ENCODE measurements around the gene CEP95.
A peak's percentile ranks its signal among the peaks of the same experiment; 100 is the strongest.

CEP95 gene

GRCh38 chr17:64520359-64520758, 13.6 kb downstream of the CEP95 start:
- DNase-seq (ENCODE audit: low spot score), result no peak

- no peak for DNase-seq (ENCODE audit: low spot score)
Measured at GRCh38 chr17:64527914-64528313, 21.1 kb downstream of the CEP95 start.

DNA sequence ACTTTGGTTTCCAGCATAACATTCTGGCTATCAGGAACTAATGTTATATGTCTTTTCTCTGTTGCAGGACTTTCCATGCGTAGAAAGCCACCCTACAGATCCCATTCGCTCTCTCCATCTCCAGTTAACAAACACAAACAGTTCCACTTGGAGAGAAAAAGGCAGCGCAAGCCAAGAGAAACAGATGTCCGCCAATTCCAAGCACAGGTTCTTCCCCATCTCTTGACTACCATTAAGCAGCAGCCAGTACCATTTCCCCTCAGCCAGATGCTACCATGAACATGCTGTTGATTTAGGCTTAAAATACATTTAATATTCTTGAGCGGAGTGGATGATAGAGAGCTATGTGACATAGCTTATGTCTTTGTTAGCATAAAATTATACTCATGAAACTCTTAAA, 22.4 kb downstream of the CEP95 start:
- DNase-seq (ENCODE audit: low spot score), result no peak

DNA sequence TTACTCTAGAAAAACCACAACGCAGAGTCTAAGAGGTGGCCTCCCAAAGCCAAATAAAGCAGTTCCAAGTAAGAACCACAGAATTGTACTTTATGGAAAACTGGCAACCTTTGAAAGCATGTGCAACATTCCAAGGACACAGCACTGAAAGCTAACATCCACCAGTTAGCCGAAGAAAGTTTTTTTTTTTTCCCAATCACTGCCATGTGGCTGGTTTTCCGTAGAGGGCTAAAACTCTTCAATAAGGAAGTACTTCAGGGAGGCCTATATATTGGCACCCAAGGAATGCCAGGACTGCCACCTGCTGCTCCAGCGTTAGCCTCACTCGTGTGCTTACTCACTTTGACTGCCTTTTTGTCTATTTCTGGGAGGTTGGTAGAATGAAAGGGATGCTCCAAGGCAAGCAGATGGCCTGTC, 25.2 kb downstream of the CEP95 start:
- peak; percentile 52 for DNase-seq (ENCODE audit: low spot score)

GRCh38 chr17:64532409-64532808, 25.6 kb downstream of the CEP95 start:
- no peak for DNase-seq (ENCODE audit: low spot score)

- no peak for DNase-seq (ENCODE audit: low spot score)
Measured at GRCh38 chr17:64533784-64534183, 27.0 kb downstream of the CEP95 start.

DNA sequence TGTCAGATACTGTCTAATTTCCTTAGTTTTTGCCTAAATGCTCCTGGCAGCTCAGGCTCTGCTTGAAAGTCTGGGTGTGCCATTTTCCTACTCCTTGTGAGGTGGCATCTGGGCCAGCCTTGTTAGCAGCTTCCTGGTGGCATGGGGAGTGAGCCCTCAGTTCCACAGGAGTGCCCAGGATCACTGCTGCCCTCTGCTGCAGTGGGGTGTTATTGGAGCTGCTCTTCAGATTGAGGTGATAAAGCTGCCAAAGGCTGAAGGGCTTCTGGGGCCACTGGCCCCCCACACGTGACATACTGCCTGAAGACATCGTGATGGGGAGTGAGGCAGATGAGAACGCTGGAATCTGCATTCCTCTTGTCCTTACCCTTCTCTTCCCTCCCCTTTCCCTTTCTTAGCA, 27.4 kb downstream of the CEP95 start:
- peak; percentile 11 for DNase-seq (ENCODE audit: low spot score)

DNA sequence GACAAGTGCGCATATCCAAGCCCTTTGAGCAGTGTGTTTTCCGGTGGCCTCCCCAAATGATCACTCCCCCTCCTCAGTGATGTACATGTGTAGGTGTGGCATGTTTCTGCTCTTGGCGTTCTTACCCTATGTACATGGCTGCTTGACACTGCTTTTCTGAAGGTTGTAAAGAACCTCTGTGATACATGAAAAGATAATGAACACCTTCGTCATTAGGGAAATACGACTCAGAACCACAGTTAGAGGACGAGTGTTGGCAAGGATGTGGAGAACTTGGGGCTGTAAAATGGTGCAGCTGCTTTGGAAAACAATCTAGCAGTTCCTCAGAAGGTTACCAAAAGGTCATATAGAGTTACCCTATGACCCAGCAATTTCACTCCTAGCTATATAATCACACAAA, 28.6 kb downstream of the CEP95 start:
- DNase-seq (ENCODE audit: low spot score), result no peak

DNA sequence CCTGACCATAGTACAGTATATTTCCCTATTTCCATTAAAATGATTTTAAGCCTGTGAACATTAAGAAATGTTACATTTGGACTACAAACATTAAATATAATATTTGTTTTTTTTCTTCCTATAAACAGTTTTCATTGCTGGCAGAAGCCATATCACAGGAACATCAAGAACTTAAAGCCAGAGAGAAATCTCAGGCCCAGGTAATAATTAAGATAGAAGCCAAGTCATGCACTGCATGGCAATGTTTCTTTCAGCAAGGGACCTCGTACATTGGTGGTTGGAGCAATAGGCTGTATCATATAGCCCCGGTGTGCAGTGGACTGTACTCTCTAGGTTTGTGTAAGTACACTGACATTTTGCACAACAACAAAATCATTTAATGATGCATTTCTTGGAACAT, 30.1 kb downstream of the CEP95 start:
- DNase-seq (ENCODE audit: low spot score), result no peak

- no peak for DNase-seq (ENCODE audit: low spot score)
Measured at GRCh38 chr17:64537488-64537887, 30.7 kb downstream of the CEP95 start.

DNA sequence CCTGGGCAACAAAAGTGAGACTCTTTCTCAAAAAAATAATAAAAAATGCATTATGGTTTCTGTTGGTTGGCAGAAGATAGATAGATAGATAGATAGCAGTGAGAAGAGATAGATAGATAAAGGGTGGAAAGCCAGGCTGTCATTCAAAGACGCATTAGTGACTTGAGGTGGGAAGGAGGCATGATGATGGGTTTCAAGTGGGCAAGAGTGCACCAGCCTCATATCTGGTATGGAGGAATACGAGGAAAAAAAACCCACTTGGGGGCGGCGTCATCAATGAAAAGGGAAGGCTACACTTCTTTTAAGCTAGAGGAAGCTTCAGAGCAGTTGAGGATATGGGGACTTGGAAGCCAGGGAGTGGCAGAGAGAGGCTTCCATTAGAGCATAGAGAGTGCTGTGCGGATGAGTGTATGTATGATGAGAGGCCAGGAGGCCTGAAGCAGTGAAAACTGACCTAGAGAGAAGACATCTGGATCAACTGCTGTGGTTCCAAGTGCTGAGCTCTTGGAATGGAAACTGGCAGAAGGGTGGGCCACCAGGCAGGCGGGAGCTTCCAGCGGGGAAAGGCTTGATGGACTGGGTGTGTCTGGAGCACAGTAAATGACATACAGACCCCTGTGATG, 31.8 kb downstream of the CEP95 start:
- DNase-seq (ENCODE audit: low spot score), result no peak

GRCh38 chr17:64540118-64540776, 33.5 kb downstream of the CEP95 start:
- DNase-seq (ENCODE audit: low spot score), result no peak

DNA sequence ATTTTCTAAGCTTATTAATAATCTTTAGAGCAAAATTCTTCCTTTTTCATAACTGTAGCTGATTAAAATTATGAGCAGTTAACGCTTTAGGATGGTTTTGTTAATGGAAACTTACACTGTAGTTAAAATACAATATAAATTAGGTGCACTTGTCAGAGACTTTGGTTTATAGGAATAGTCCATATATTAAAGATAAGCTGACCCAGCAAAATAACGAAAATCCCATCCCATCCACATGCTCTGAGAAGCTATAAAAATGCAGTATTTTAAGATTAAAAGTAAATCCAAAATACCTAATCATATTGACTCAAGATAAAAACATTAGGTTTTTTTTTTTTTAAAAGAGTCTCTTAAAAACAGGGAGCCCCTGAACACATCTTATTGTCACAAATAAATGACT, 38.0 kb downstream of the CEP95 start:
- DNase-seq (ENCODE audit: low spot score), result no peak

GRCh38 chr17:64546716-64547115, 39.9 kb downstream of the CEP95 start:
- DNase-seq (ENCODE audit: low spot score), result no peak

GRCh38 chr17:64547319-64547718, 40.5 kb downstream of the CEP95 start:
- no peak for DNase-seq (ENCODE audit: low spot score)

DNA sequence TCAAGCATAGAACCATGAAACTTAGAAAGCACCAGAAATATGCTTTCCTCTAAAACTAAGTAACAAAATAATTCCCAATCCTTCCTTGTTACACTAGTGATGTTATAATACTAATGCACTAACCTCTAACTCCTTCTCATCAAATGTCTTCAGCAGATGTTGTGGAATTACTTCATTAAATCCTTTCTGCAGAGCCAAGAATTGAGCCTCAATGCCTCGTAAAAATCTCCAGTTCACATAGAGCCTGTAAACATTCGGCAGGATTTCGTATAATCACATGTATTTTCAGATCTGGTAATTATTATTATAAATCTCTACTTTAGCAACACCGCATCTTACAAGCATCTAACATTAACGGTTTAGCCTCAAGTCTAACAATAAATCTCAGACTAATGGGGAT, 44.7 kb downstream of the CEP95 start:
- DNase-seq (ENCODE audit: low spot score), result no peak

DNA sequence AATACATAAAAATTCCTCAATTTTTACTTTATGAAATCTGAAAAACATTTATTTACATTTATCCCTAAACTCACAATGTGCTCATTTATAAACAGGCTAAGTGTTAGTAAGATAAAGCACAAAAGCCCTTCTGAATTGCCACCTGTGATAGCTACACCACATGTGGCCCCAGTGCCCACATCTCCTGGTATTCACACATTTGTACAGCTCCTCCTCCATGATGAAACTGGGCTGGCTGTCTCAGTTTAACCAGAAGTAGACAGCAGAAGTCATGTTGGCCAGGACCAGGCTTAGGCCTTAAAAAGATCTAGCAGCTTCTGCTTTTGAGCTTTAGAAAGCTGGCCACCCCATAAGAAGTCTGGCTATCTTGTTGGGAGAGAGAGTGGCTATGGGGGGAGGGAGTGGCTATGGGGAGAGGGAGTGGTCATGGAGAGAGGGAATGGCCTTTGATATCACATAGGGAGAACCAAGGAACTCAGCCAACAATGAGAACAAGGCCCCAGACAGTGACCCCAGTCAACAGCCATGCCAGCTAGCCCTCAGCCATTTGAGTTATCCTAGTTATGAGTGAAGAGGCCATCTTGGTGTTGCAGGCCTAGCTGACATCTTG, 47.4 kb downstream of the CEP95 start:
- no peak for DNase-seq (ENCODE audit: low spot score)

DNA sequence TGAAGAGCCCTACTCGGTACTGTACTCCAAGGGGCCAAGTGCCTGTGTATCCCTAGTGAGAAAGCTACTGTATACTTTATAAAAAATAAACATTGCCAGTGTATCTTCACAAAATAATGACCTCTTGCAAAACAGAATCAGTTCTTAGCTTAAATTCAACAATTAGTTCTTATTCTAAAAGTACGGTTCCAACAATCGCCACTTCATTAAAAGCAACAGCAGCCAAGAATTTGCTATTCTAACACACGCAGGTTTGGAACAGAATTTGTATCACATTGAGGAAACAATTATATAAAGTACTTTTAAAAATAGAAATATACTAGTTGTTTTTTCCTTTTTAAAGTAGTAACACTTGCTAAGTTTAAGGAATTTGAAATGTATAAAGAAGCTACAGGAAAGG, 48.5 kb downstream of the CEP95 start:
- no peak for DNase-seq (ENCODE audit: low spot score)

DNA sequence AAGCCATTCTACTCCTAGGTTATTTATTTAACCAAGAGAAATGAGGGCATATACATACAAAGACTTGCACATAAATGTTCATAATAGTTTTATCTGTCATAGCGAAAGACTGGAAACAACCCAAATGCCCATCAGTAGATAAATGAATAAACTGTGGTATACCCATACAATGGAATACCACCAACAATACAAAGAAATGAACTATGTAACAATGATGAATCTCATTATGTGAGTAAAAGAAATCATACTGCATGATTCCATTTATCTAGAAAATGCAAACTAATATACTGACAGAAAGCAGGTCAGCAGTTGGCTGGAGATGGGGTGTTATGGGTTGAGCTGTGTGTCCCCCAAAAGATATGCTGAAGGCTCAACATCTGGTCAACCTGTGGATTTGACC, 57.3 kb downstream of the CEP95 start:
- no peak for DNase-seq (ENCODE audit: low spot score)

GRCh38 chr17:64565563-64565962, 58.8 kb downstream of the CEP95 start:
- no peak for DNase-seq (ENCODE audit: low spot score)

GRCh38 chr17:64571746-64572145, 65.0 kb downstream of the CEP95 start:
- DNase-seq (ENCODE audit: low spot score), result no peak

GRCh38 chr17:64572682-64573154, 65.9 kb downstream of the CEP95 start:
- peak; percentile 50 for DNase-seq (ENCODE audit: low spot score)

DNA sequence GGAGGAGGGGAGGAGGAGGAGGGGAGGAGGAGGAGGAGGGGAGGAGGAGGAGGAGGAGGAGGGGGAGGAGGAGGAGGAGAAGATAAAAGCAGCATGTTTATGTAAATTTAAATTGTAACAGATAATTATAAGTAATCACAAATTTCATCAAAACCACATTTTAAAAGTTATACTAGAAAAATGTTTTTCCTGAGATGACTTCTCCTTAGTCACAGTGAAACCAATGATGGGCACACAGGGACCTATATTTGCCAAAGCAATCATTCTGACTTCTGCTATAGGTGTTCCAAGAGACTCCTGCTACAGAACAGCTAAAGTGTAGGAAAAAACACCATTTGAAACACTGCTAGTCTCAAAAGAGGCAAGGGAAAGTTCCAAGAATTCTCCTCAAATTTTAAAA, 66.4 kb downstream of the CEP95 start:
- no peak for DNase-seq (ENCODE audit: low spot score)

DNA sequence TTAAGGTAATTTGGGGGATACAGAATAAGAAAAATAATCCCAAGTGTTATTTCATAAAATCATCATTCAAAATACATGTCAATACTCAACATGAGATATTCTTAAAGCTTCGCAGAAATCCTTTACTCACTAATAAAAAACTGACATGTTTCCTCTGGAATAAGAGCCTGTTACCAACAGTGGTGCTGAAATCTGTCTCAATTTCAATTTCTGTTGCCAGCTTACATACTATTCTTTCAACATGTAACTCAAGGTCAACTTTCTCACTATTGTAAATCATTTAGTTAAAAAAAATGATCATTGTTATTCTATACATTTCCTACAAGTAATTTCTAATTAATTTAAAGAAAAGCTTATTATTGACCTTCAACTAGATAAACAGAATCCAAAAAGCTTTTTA, 67.9 kb downstream of the CEP95 start:
- DNase-seq (ENCODE audit: low spot score), result no peak
